Immature natural killer cell (primary cell): ENCODE measurements around the gene SNRNP27. TPM values are rescaled to one million over a fixed set of nuclear protein-coding genes. Genes with fewer than 3 reads are reported as not detected.

Experiments used
- DNase-seq, 3 donors: peaks; one replicate each; pipeline ENCODE4 v3.0.0; 2022; ENCODE audit warnings: mixed read lengths in 1 of 3
- H3K27ac Mint-ChIP-seq, 6 donors: one replicate each; pipeline ENCODE4 v1.8.0; 2020; ENCODE audit warnings: mixed read lengths in 6 of 6, mild to moderate bottlenecking in 5 of 6, inconsistent platforms in 4 of 6, moderate library complexity in 3 of 6
- H3K27me3 Mint-ChIP-seq, 3 donors: one replicate each; pipeline ENCODE4 v1.8.0; 2020 to 2021; ENCODE audit warnings: low read depth in 3 of 3, mild to moderate bottlenecking in 3 of 3, mixed read lengths in 3 of 3, moderate library complexity in 3 of 3, inconsistent platforms in 1 of 3
- H3K36me3 Mint-ChIP-seq, 3 donors: one replicate each; pipeline ENCODE4 v1.8.0; 2020; ENCODE audit warnings: mixed read lengths in 3 of 3, inconsistent platforms in 2 of 3, mild to moderate bottlenecking in 2 of 3
- H3K4me1 Mint-ChIP-seq, 2 donors: one replicate each; pipeline ENCODE4 v1.8.0; 2020; ENCODE audit warnings: inconsistent platforms in 2 of 2, mild to moderate bottlenecking in 2 of 2, mixed read lengths in 2 of 2, moderate library complexity in 1 of 2
- H3K4me3 Mint-ChIP-seq, 5 donors: one replicate each; pipeline ENCODE4 v1.8.0; 2020; ENCODE audit warnings: mild to moderate bottlenecking in 5 of 5, mixed read lengths in 5 of 5, inconsistent platforms in 3 of 5, moderate library complexity in 3 of 5
- H3K9me3 Mint-ChIP-seq, 6 donors: one replicate each; pipeline ENCODE4 v1.8.0; 2020; ENCODE audit warnings: mild to moderate bottlenecking in 6 of 6, mixed read lengths in 6 of 6, inconsistent platforms in 4 of 6, moderate library complexity in 3 of 6
- polyA plus RNA-seq, 3 donors: library from polyadenylated mRNA; unstranded; fragments of 300-500 nt; fragmentation: Illumina TruSeq; gene quantifications; one replicate each; pipeline ENCODE4 v1.2.3, GENCODE V29; 2021

Gene SNRNP27
- polyA plus RNA-seq, 3 donors from 2014 or later = 65.4 to 79.7 (median 78.8) TPM

GRCh38 chr2:69931832-69932595, 38.3 kb downstream of the SNRNP27 start:
- peaks cover 17 to 36% (median 18%) of the 10 kb centered on the region in 3 donors for H3K36me3 Mint-ChIP-seq
- H3K4me1 Mint-ChIP-seq = peaks cover 35 to 69% of the 10 kb centered on the region in 2 donors
- H3K4me3 Mint-ChIP-seq = peak overlapping the region; percentile 31 to 72 (median 38)

GRCh38 chr2:69932596-69932922, 38.8 kb downstream of the SNRNP27 start:
- H3K4me3 Mint-ChIP-seq = no peak overlapping the region
- DNase-seq = no peak
- peak overlapping the region in 3 of 6 donors; percentile 70 to 75 (median 73) for H3K27ac Mint-ChIP-seq
- H3K27me3 Mint-ChIP-seq = peaks cover 1 to 5% (median 2%) of the 10 kb centered on the region in 3 donors
- H3K4me1 Mint-ChIP-seq = peaks cover 33 to 65% of the 10 kb centered on the region in 2 donors
- peaks cover 15 to 38% (median 18%) of the 10 kb centered on the region in 3 donors for H3K36me3 Mint-ChIP-seq
- H3K9me3 Mint-ChIP-seq = no peaks in the 10 kb centered on the region

More at GRCh38 chr2:69931832-69932595, 38.3 kb downstream of the SNRNP27 start:
- no peak for DNase-seq
- H3K27ac Mint-ChIP-seq = peak overlapping the region; percentile 70 to 83 (median 73)
- no peaks in the 10 kb centered on the region for H3K9me3 Mint-ChIP-seq
- H3K27me3 Mint-ChIP-seq = peaks cover 1 to 4% (median 2%) of the 10 kb centered on the region in 3 donors

GRCh38 chr2:69933254-69933828, 39.6 kb downstream of the SNRNP27 start:
- Mint-ChIP-seq H3K9me3 (no peaks in the 10 kb centered on the region), H3K4me1 (peaks cover 33 to 60% of the 10 kb centered on the region in 2 donors), H3K27ac (peak overlapping the region in 5 of 6 donors; percentile 24 to 65 (median 54)), H3K36me3 (peaks cover 21 to 41% (median 23%) of the 10 kb centered on the region in 3 donors), H3K27me3 (peaks cover 1 to 5% (median 2%) of the 10 kb centered on the region in 3 donors), H3K4me3 (no peak overlapping the region)
- no peak for DNase-seq

GRCh38 chr2:69933839-69934613, 40.3 kb downstream of the SNRNP27 start:
- peaks cover 28 to 47% (median 30%) of the 10 kb centered on the region in 3 donors for H3K36me3 Mint-ChIP-seq
- peaks cover 1 to 5% (median 2%) of the 10 kb centered on the region in 3 donors for H3K27me3 Mint-ChIP-seq
- H3K9me3 Mint-ChIP-seq = no peaks in the 10 kb centered on the region
- peaks cover 32 to 56% of the 10 kb centered on the region in 2 donors for H3K4me1 Mint-ChIP-seq
- DNase-seq = no peak
- H3K4me3 Mint-ChIP-seq = no peak overlapping the region
- peak overlapping the region in 4 of 6 donors; percentile 41 to 65 (median 48) for H3K27ac Mint-ChIP-seq

GRCh38 chr2:69934614-69934908, 40.8 kb downstream of the SNRNP27 start:
- Mint-ChIP-seq H3K4me1 (peaks cover 30 to 51% of the 10 kb centered on the region in 2 donors), H3K9me3 (no peaks in the 10 kb centered on the region), H3K36me3 (peaks cover 30 to 51% (median 31%) of the 10 kb centered on the region in 3 donors), H3K27ac (peak overlapping the region in 4 of 6 donors; percentile 9 to 51 (median 46)), H3K4me3 (no peak overlapping the region), H3K27me3 (peaks cover 1 to 5% (median 2%) of the 10 kb centered on the region in 3 donors)
- no peak for DNase-seq

GRCh38 chr2:69935011-69935410, 41.3 kb downstream of the SNRNP27 start:
- no peak for DNase-seq
- H3K9me3 Mint-ChIP-seq = no peaks in the 10 kb centered on the region
- no peak overlapping the region for H3K4me3 Mint-ChIP-seq
- H3K27ac Mint-ChIP-seq = peak overlapping the region in 1 of 6 donors; percentile 17
- peaks cover 31 to 51% (median 33%) of the 10 kb centered on the region in 3 donors for H3K36me3 Mint-ChIP-seq
- H3K4me1 Mint-ChIP-seq = peaks cover 29 to 47% of the 10 kb centered on the region in 2 donors
- peaks cover 1 to 5% (median 2%) of the 10 kb centered on the region in 3 donors for H3K27me3 Mint-ChIP-seq

GRCh38 chr2:69936906-69937305, 43.1 kb downstream of the SNRNP27 start:
- Mint-ChIP-seq H3K36me3 (peaks cover 33 to 64% (median 42%) of the 10 kb centered on the region in 3 donors), H3K4me3 (no peak overlapping the region), H3K9me3 (no peaks in the 10 kb centered on the region), H3K4me1 (peaks cover 19 to 30% of the 10 kb centered on the region in 2 donors), H3K27me3 (peaks cover 1 to 3% (median 2%) of the 10 kb centered on the region in 3 donors), H3K27ac (peak overlapping the region in 1 of 6 donors; percentile 52)
- DNase-seq = no peak

GRCh38 chr2:69937968-69938367, 44.2 kb downstream of the SNRNP27 start:
- H3K4me3 Mint-ChIP-seq = peak overlapping the region in 1 of 5 donors; percentile 25
- H3K36me3 Mint-ChIP-seq = peaks cover 33 to 66% (median 46%) of the 10 kb centered on the region in 3 donors
- H3K9me3 Mint-ChIP-seq = no peaks in the 10 kb centered on the region
- H3K4me1 Mint-ChIP-seq = peaks cover 12 to 23% of the 10 kb centered on the region in 2 donors
- peaks cover 1 to 3% (median 2%) of the 10 kb centered on the region in 3 donors for H3K27me3 Mint-ChIP-seq
- DNase-seq = no peak
- peak overlapping the region in 2 of 6 donors; percentile 12 to 65 for H3K27ac Mint-ChIP-seq

GRCh38 chr2:69939722-69940121, 46.0 kb downstream of the SNRNP27 start:
- H3K9me3 Mint-ChIP-seq = no peaks in the 10 kb centered on the region
- no peak for DNase-seq
- no peak overlapping the region for H3K4me3 Mint-ChIP-seq
- peaks cover 35 to 68% (median 46%) of the 10 kb centered on the region in 3 donors for H3K36me3 Mint-ChIP-seq
- peak overlapping the region in 1 of 6 donors; percentile 22 for H3K27ac Mint-ChIP-seq
- H3K27me3 Mint-ChIP-seq = peaks cover 0 to 3% (median 2%) of the 10 kb centered on the region in 3 donors
- H3K4me1 Mint-ChIP-seq = peaks cover 8 to 17% of the 10 kb centered on the region in 2 donors

GRCh38 chr2:69940691-69941090, 46.9 kb downstream of the SNRNP27 start:
- H3K4me1 Mint-ChIP-seq = peaks cover 16 to 27% of the 10 kb centered on the region in 2 donors
- DNase-seq = no peak
- peak overlapping the region in 4 of 6 donors; percentile 3 to 58 (median 36) for H3K27ac Mint-ChIP-seq
- peaks cover 35 to 64% (median 45%) of the 10 kb centered on the region in 3 donors for H3K36me3 Mint-ChIP-seq
- no peaks in the 10 kb centered on the region for H3K9me3 Mint-ChIP-seq
- H3K27me3 Mint-ChIP-seq = peaks cover 0 to 2% (median 2%) of the 10 kb centered on the region in 3 donors
- no peak overlapping the region for H3K4me3 Mint-ChIP-seq

- Mint-ChIP-seq H3K36me3 (peaks cover 23 to 42% (median 27%) of the 10 kb centered on the region in 3 donors), H3K27ac (peak overlapping the region in 4 of 6 donors; percentile 3 to 63 (median 24)), H3K4me3 (no peak overlapping the region), H3K4me1 (peaks cover 39 to 44% of the 10 kb centered on the region in 2 donors), H3K27me3 (peaks cover 2 to 6% (median 5%) of the 10 kb centered on the region in 3 donors), H3K9me3 (no peaks in the 10 kb centered on the region)
- no peak for DNase-seq
Observed at GRCh38 chr2:69943000-69943842, 49.5 kb downstream of the SNRNP27 start.

- Mint-ChIP-seq H3K4me3 (peak overlapping the region in 1 of 5 donors; percentile 44), H3K4me1 (peaks cover 41 to 47% of the 10 kb centered on the region in 2 donors), H3K9me3 (no peaks in the 10 kb centered on the region), H3K27ac (peak overlapping the region in 5 of 6 donors; percentile 37 to 84 (median 81)), H3K36me3 (peaks cover 16 to 34% (median 20%) of the 10 kb centered on the region in 3 donors), H3K27me3 (peaks cover 2 to 6% (median 5%) of the 10 kb centered on the region in 3 donors)
- DNase-seq = no peak
Observed at GRCh38 chr2:69943843-69944525, 50.2 kb downstream of the SNRNP27 start.
